GM23338 (cell line): ENCODE data around the gene SUGP1. TPM values are rescaled to one million over a fixed set of nuclear protein-coding genes. Genes with fewer than 3 reads are reported as not detected.

Experiments used
- ATAC-seq: fragments of 200-7000 bp; cut with Tn5 transposase; 3 replicates; pipeline ENCODE4 v1.9.1; 2020
- DNase-seq: peaks from one replicate; pipeline ENCODE4 v3.0.0-alpha.2; 2015; ENCODE audit warnings: low spot score
- H2AFZ ChIP-seq: fragments of 200-600 bp; sonication (generic); 2 replicates; pipeline ENCODE4 v1.8.0; 2016; ENCODE audit warnings: antibody characterized with exemption, mild to moderate bottlenecking, moderate library complexity
- H3F3A ChIP-seq: fragments of 200-600 bp; sonication (generic); replicated peaks from 2 replicates; pipeline ENCODE4 v1.8.0; 2017; ENCODE audit warnings: antibody characterized with exemption, mixed run types, low read depth
- H3K27ac ChIP-seq: fragments of 200-600 bp; sonication (generic); 2 replicates; pipeline ENCODE4 v1.6.1; 2016; ENCODE audit warnings: low read depth
- H3K27me3 ChIP-seq: fragments of 200-600 bp; sonication (generic); 2 replicates; pipeline ENCODE4 v1.8.0; 2016; ENCODE audit warnings: mild to moderate bottlenecking, mixed run types, moderate library complexity; ENCODE audit not compliant: insufficient read depth
- H3K36me3 ChIP-seq: fragments of 200-600 bp; sonication (generic); 2 replicates; pipeline ENCODE4 v1.8.0; 2016; ENCODE audit warnings: mild to moderate bottlenecking; ENCODE audit not compliant: insufficient read depth
- H3K4me1 ChIP-seq: fragments of 200-600 bp; sonication (generic); 2 replicates; pipeline ENCODE4 v1.8.0; 2016; ENCODE audit warnings: mild to moderate bottlenecking, moderate library complexity; ENCODE audit not compliant: insufficient read depth
- H3K4me2 ChIP-seq: fragments of 200-600 bp; sonication (generic); 2 replicates; pipeline ENCODE4 v1.7.1; 2017; ENCODE audit warnings: mixed run types
- H3K4me3 ChIP-seq: fragments of 200-600 bp; sonication (generic); 2 replicates; pipeline ENCODE4 v1.6.1; 2016; ENCODE audit warnings: mixed run types
- H3K79me2 ChIP-seq: fragments of 200-600 bp; sonication (generic); replicated peaks from 2 replicates; pipeline ENCODE4 v1.8.0; 2017; ENCODE audit warnings: mild to moderate bottlenecking; ENCODE audit not compliant: insufficient read depth
- H3K9me2 ChIP-seq: fragments of 200-600 bp; sonication (generic); 2 replicates; pipeline ENCODE4 v1.8.0; 2017; ENCODE audit not compliant: insufficient read depth
- H4K20me1 ChIP-seq: fragments of 200-600 bp; sonication (generic); replicated peaks from 2 replicates; pipeline ENCODE4 v1.8.0; 2017; ENCODE audit warnings: mild to moderate bottlenecking; ENCODE audit not compliant: insufficient read depth
- H3K27ac Mint-ChIP-seq: 2 replicates; pipeline ENCODE4 v1.8.0; 2020; ENCODE audit warnings: inconsistent platforms, mild to moderate bottlenecking, moderate library complexity, mixed read lengths
- H3K27me3 Mint-ChIP-seq: 3 replicates; pipeline ENCODE4 v1.8.0; 2022; ENCODE audit warnings: low read depth, mild to moderate bottlenecking, moderate library complexity, mixed read lengths, inconsistent platforms; ENCODE audit not compliant: insufficient read depth, poor library complexity
- H3K36me3 Mint-ChIP-seq: 3 replicates; pipeline ENCODE4 v1.8.0; 2021; ENCODE audit warnings: low read depth, mild to moderate bottlenecking, inconsistent platforms, moderate library complexity, mixed read lengths
- H3K4me1 Mint-ChIP-seq: 3 replicates; pipeline ENCODE4 v1.8.0; 2020; ENCODE audit warnings: mild to moderate bottlenecking, inconsistent platforms, mixed read lengths
- H3K4me3 Mint-ChIP-seq: 3 replicates; pipeline ENCODE4 v1.8.0; 2021; ENCODE audit warnings: moderate library complexity, mild to moderate bottlenecking, inconsistent platforms, mixed read lengths
- H3K9me3 Mint-ChIP-seq: 3 replicates; pipeline ENCODE4 v1.8.0; 2020; ENCODE audit warnings: moderate library complexity, mild to moderate bottlenecking, inconsistent platforms, mixed read lengths
- CREB1 ChIP-seq: fragments of 250-450 bp; sonication (Bioruptor Pico); IDR thresholded peaks from 2 replicates; pipeline ENCODE4 v1.5.0; 2020; ENCODE audit warnings: low read depth, mild to moderate bottlenecking, moderate library complexity
- EZH2 ChIP-seq: fragments of 200-600 bp; sonication (generic); IDR thresholded peaks from one replicate; pipeline ENCODE4 v1.8.0; 2017; ENCODE audit warnings: antibody characterized with exemption, mild to moderate bottlenecking, low read depth; ENCODE audit not compliant: unreplicated experiment
- EZH2phosphoT487 ChIP-seq: fragments of 200-600 bp; sonication (generic); IDR thresholded peaks from one replicate; pipeline ENCODE4 v1.8.1; 2018; ENCODE audit warnings: antibody characterized with exemption; ENCODE audit not compliant: unreplicated experiment
- JUNB ChIP-seq: IDR thresholded peaks from one replicate; pipeline ENCODE4 v1.6.1; 2016; ENCODE audit warnings: antibody characterized with exemption; ENCODE audit not compliant: unreplicated experiment
- NANOG ChIP-seq: IDR thresholded peaks from 2 replicates; pipeline ENCODE4 v1.6.1; 2016; ENCODE audit warnings: antibody characterized with exemption, borderline replicate concordance
- POLR2AphosphoS5 ChIP-seq: IDR thresholded peaks from 2 replicates; pipeline ENCODE4 v1.6.1; 2016; ENCODE audit warnings: antibody characterized with exemption, low read depth
- STAT1 ChIP-seq: IDR thresholded peaks from one replicate; pipeline ENCODE4 v1.6.1; 2016; ENCODE audit warnings: antibody characterized with exemption; ENCODE audit not compliant: unreplicated experiment
- ZNF114 ChIP-seq: fragments of 250-450 bp; sonication (Bioruptor Pico); IDR thresholded peaks from 2 replicates; pipeline ENCODE4 v1.5.0; 2020; ENCODE audit warnings: mild to moderate bottlenecking, moderate library complexity
- ZNF331 ChIP-seq: fragments of 250-450 bp; sonication (Bioruptor Pico); IDR thresholded peaks from 2 replicates; pipeline ENCODE4 v1.5.0; 2020; ENCODE audit warnings: low read depth, mild to moderate bottlenecking, moderate library complexity
- polyA plus RNA-seq: library from polyadenylated mRNA; unstranded; fragments of >200 nt; fragmentation: Nextera tagmentation; extraction: Ambion mirVana; gene quantifications from 2 replicates; pipeline ENCODE4 v1.2.1, GENCODE V29; 2016
- total RNA-seq: library from RNA; depleted of rRNA; stranded (reverse); fragments of >200 nt; shearing (Covaris generic); gene quantifications from 2 replicates; pipeline ENCODE4 v1.2.3, GENCODE V29; 2014
- TF ChIP-seq, protein P1 (sequence below): fragments of 250-450 bp; sonication (Bioruptor Pico); IDR thresholded peaks from 2 replicates; pipeline ENCODE4 v1.5.0; 2020; ENCODE audit warnings: mild to moderate bottlenecking, moderate library complexity
- TF ChIP-seq, protein P2 (sequence below): IDR thresholded peaks from one replicate; pipeline ENCODE4 v1.6.1; 2018; ENCODE audit warnings: antibody characterized with exemption; ENCODE audit not compliant: unreplicated experiment
- TF ChIP-seq, protein P3 (sequence below), 2 experiments: fragments of 200-600 bp in 1 of 2; sonication (generic) in 1 of 2; conservative IDR thresholded peaks; 2 replicates each; pipeline versions ENCODE4 v1.5.1 to v1.6.1; 2016 to 2017; ENCODE audit warnings: antibody characterized with exemption in 2 of 2, low read depth in 2 of 2, mild to moderate bottlenecking in 2 of 2, moderate library complexity in 1 of 2
- TF ChIP-seq, protein P4 (sequence below): IDR thresholded peaks from 2 replicates; pipeline ENCODE4 v1.6.1; 2016; ENCODE audit warnings: antibody characterized with exemption

Gene SUGP1
- total and polyA plus RNA-seq, 2 experiments from 2014 or later: 38.6 to 61.6 TPM

DNA sequence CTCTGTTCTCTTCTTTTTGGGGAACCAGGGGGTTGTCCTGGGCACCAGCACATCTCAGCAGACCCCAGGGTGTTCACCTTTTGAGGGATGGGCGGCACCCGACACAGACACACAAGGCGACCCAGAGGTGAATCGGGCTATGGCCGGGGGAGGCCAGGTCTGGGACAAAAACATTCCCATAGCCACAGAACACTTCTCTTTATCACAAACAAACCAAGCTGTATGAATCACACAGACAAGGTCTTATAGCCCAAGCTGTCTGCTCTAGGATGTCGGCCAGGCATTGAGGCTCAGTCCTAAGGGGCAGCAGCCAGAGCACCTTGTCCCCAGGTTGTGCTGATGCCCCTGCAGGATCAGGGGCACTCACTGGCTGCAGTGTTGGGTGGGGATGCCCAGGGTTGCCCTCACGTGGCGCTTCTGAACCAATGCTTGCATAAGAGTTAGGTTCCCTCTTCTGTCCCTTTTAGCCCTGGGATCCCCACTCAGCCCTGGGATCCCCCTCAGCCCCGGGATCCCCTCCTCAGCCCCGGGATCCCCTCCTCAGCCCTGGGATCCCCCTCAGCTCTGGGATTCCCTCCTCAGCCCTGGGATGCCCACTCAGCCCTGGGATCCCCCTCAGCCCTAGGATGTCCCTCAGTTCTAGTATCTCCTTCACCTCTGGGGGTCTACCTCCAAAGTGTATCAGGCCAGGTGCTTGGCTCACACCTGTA lies 27.2 kb upstream of the SUGP1 start:
- no peak overlapping the region for H3K27ac Mint-ChIP-seq
- Histone ChIP-seq H3K27me3 (no peaks in the 10 kb centered on the region), H2AFZ (no peak overlapping the region), H3K4me1 (no peaks in the 10 kb centered on the region), H3K79me2 (no peaks in the 10 kb centered on the region), H3K36me3 (peaks cover 18% of the 10 kb centered on the region), H3K4me2 (no peak overlapping the region), H3K27ac (no peak overlapping the region), H4K20me1 (no peaks in the 10 kb centered on the region), H3K9me2 (no peaks in the 10 kb centered on the region), H3F3A (no peaks in the 10 kb centered on the region), H3K4me3 (no peak overlapping the region)
- ATAC-seq: no peak
- peaks cover 67% of the 10 kb centered on the region for H3K36me3 Mint-ChIP-seq
- peaks cover 14% of the 10 kb centered on the region for H3K27me3 Mint-ChIP-seq
- DNase-seq: no peak
- H3K4me3 Mint-ChIP-seq: no peak overlapping the region
- H3K9me3 Mint-ChIP-seq: no peaks in the 10 kb centered on the region
- no peaks in the 10 kb centered on the region for H3K4me1 Mint-ChIP-seq
- TF ChIP-seq, protein P1, sequence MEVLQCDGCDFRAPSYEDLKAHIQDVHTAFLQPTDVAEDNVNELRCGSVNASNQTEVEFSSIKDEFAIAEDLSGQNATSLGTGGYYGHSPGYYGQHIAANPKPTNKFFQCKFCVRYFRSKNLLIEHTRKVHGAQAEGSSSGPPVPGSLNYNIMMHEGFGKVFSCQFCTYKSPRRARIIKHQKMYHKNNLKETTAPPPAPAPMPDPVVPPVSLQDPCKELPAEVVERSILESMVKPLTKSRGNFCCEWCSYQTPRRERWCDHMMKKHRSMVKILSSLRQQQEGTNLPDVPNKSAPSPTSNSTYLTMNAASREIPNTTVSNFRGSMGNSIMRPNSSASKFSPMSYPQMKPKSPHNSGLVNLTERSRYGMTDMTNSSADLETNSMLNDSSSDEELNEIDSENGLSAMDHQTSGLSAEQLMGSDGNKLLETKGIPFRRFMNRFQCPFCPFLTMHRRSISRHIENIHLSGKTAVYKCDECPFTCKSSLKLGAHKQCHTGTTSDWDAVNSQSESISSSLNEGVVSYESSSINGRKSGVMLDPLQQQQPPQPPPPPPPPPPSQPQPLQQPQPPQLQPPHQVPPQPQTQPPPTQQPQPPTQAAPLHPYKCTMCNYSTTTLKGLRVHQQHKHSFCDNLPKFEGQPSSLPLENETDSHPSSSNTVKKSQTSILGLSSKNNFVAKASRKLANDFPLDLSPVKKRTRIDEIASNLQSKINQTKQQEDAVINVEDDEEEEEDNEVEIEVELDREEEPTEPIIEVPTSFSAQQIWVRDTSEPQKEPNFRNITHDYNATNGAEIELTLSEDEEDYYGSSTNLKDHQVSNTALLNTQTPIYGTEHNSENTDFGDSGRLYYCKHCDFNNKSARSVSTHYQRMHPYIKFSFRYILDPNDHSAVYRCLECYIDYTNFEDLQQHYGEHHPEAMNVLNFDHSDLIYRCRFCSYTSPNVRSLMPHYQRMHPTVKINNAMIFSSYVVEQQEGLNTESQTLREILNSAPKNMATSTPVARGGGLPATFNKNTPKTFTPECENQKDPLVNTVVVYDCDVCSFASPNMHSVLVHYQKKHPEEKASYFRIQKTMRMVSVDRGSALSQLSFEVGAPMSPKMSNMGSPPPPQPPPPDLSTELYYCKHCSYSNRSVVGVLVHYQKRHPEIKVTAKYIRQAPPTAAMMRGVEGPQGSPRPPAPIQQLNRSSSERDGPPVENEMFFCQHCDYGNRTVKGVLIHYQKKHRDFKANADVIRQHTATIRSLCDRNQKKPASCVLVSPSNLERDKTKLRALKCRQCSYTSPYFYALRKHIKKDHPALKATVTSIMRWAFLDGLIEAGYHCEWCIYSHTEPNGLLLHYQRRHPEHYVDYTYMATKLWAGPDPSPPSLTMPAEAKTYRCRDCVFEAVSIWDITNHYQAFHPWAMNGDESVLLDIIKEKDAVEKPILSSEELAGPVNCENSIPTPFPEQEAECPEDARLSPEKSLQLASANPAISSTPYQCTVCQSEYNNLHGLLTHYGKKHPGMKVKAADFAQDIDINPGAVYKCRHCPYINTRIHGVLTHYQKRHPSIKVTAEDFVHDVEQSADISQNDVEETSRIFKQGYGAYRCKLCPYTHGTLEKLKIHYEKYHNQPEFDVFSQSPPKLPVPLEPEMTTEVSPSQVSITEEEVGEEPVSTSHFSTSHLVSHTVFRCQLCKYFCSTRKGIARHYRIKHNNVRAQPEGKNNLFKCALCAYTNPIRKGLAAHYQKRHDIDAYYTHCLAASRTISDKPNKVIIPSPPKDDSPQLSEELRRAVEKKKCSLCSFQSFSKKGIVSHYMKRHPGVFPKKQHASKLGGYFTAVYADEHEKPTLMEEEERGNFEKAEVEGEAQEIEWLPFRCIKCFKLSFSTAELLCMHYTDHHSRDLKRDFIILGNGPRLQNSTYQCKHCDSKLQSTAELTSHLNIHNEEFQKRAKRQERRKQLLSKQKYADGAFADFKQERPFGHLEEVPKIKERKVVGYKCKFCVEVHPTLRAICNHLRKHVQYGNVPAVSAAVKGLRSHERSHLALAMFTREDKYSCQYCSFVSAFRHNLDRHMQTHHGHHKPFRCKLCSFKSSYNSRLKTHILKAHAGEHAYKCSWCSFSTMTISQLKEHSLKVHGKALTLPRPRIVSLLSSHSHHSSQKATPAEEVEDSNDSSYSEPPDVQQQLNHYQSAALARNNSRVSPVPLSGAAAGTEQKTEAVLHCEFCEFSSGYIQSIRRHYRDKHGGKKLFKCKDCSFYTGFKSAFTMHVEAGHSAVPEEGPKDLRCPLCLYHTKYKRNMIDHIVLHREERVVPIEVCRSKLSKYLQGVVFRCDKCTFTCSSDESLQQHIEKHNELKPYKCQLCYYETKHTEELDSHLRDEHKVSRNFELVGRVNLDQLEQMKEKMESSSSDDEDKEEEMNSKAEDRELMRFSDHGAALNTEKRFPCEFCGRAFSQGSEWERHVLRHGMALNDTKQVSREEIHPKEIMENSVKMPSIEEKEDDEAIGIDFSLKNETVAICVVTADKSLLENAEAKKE (CRISPR knock-in tag): no peak
- TF ChIP-seq, protein P2, sequence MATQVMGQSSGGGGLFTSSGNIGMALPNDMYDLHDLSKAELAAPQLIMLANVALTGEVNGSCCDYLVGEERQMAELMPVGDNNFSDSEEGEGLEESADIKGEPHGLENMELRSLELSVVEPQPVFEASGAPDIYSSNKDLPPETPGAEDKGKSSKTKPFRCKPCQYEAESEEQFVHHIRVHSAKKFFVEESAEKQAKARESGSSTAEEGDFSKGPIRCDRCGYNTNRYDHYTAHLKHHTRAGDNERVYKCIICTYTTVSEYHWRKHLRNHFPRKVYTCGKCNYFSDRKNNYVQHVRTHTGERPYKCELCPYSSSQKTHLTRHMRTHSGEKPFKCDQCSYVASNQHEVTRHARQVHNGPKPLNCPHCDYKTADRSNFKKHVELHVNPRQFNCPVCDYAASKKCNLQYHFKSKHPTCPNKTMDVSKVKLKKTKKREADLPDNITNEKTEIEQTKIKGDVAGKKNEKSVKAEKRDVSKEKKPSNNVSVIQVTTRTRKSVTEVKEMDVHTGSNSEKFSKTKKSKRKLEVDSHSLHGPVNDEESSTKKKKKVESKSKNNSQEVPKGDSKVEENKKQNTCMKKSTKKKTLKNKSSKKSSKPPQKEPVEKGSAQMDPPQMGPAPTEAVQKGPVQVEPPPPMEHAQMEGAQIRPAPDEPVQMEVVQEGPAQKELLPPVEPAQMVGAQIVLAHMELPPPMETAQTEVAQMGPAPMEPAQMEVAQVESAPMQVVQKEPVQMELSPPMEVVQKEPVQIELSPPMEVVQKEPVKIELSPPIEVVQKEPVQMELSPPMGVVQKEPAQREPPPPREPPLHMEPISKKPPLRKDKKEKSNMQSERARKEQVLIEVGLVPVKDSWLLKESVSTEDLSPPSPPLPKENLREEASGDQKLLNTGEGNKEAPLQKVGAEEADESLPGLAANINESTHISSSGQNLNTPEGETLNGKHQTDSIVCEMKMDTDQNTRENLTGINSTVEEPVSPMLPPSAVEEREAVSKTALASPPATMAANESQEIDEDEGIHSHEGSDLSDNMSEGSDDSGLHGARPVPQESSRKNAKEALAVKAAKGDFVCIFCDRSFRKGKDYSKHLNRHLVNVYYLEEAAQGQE: no peak
- no peak for TF ChIP-seq EZH2
- no peak for TF ChIP-seq ZNF114 (CRISPR knock-in tag)
- no peak for TF ChIP-seq CREB1 (CRISPR knock-in tag)
- TF ChIP-seq STAT1: no peak
- TF ChIP-seq EZH2phosphoT487: no peak
- no peak for TF ChIP-seq NANOG
- TF ChIP-seq, protein P3, sequence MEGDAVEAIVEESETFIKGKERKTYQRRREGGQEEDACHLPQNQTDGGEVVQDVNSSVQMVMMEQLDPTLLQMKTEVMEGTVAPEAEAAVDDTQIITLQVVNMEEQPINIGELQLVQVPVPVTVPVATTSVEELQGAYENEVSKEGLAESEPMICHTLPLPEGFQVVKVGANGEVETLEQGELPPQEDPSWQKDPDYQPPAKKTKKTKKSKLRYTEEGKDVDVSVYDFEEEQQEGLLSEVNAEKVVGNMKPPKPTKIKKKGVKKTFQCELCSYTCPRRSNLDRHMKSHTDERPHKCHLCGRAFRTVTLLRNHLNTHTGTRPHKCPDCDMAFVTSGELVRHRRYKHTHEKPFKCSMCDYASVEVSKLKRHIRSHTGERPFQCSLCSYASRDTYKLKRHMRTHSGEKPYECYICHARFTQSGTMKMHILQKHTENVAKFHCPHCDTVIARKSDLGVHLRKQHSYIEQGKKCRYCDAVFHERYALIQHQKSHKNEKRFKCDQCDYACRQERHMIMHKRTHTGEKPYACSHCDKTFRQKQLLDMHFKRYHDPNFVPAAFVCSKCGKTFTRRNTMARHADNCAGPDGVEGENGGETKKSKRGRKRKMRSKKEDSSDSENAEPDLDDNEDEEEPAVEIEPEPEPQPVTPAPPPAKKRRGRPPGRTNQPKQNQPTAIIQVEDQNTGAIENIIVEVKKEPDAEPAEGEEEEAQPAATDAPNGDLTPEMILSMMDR (conservative IDR thresholded peaks at IDR 0.05; ENCODE audit: low read depth in 2 of 2): no peak
- TF ChIP-seq ZNF331 (CRISPR knock-in tag): no peak
- no peak for TF ChIP-seq POLR2AphosphoS5
- TF ChIP-seq, protein P4, sequence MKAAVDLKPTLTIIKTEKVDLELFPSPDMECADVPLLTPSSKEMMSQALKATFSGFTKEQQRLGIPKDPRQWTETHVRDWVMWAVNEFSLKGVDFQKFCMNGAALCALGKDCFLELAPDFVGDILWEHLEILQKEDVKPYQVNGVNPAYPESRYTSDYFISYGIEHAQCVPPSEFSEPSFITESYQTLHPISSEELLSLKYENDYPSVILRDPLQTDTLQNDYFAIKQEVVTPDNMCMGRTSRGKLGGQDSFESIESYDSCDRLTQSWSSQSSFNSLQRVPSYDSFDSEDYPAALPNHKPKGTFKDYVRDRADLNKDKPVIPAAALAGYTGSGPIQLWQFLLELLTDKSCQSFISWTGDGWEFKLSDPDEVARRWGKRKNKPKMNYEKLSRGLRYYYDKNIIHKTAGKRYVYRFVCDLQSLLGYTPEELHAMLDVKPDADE: no peak
- no peak for TF ChIP-seq JUNB
